Panc1 (cell line): Measurements from ENCODE around the gene SLC25A39.

ENCODE experiments used
- POLR2AphosphoS5 ChIP-seq: IDR thresholded peaks from 2 replicates; pipeline ENCODE4 v1.6.1; 2012; ENCODE audit warnings: mild to moderate bottlenecking, low read depth, low read length, moderate library complexity
- REST ChIP-seq, 2 experiments: IDR thresholded peaks; 2 replicates each; pipeline ENCODE4 v1.6.1; 2011 to 2012; ENCODE audit warnings: low read depth in 2 of 2, control low read depth in 1 of 2, low read length in 1 of 2, mild to moderate bottlenecking in 1 of 2, moderate library complexity in 1 of 2; ENCODE audit not compliant: insufficient read depth in 1 of 2
- SIN3A ChIP-seq: IDR thresholded peaks from 2 replicates; pipeline ENCODE4 v1.6.1; 2012; ENCODE audit warnings: low read depth, mild to moderate bottlenecking, low read length, moderate library complexity, borderline replicate concordance; ENCODE audit not compliant: insufficient read depth
- TCF7L2 ChIP-seq: IDR thresholded peaks from 2 replicates; pipeline ENCODE4 v1.6.1; 2011; ENCODE audit warnings: mild to moderate bottlenecking, low read depth, low read length, inconsistent platforms
- TF ChIP-seq, protein P1 (sequence below): fragments of 450-650 bp; IDR thresholded peaks from 2 replicates; pipeline ENCODE4 v1.5.1; 2017; ENCODE audit warnings: mild to moderate bottlenecking

GRCh38 chr17:44284024-44284400 is 40.6 kb downstream of the SLC25A39 start:
- TF ChIP-seq, protein P1, sequence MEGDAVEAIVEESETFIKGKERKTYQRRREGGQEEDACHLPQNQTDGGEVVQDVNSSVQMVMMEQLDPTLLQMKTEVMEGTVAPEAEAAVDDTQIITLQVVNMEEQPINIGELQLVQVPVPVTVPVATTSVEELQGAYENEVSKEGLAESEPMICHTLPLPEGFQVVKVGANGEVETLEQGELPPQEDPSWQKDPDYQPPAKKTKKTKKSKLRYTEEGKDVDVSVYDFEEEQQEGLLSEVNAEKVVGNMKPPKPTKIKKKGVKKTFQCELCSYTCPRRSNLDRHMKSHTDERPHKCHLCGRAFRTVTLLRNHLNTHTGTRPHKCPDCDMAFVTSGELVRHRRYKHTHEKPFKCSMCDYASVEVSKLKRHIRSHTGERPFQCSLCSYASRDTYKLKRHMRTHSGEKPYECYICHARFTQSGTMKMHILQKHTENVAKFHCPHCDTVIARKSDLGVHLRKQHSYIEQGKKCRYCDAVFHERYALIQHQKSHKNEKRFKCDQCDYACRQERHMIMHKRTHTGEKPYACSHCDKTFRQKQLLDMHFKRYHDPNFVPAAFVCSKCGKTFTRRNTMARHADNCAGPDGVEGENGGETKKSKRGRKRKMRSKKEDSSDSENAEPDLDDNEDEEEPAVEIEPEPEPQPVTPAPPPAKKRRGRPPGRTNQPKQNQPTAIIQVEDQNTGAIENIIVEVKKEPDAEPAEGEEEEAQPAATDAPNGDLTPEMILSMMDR: no peak
- no peak for TF ChIP-seq TCF7L2
- no peak for TF ChIP-seq POLR2AphosphoS5
- TF ChIP-seq REST (IDR thresholded peaks at IDR 0.05; ENCODE audit: insufficient read depth in 1 of 2, low read depth in 2 of 2, low read length in 1 of 2): no peak
- TF ChIP-seq SIN3A: no peak
